ENCODE results near the gene PDK1. TPM values are rescaled to one million over a fixed set of nuclear protein-coding genes. Genes with fewer than 3 reads are reported as not detected.

Gene PDK1
- total RNA-seq, 1 experiment from 2014 or later = 11.7 TPM

DNA sequence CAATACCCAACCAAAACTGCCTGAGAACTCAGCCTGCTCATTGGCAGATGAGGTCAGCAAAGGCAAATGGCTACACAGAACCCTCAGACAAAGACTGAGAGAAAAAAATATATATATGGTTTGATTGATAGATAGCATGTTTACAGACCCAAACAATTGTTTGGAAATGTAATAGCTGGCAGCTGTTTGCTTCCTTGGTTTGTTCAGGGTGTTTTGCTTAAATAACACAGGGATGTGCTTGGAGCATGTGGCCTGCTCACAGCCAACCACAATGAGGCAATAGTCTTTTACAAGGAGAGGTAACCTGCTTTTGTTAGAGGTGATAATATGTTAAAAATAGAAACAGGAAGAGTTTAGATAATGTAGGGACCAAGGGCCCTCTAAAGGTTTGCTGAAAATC lies 84.5 kb downstream of the PDK1 start:
- DNase-seq (ENCODE audit: low read depth, low spot score) (no peak), ATAC-seq (no peak)
- BruUV-seq (replicated peaks) = no TSS peak
- H3K27ac ChIP-seq (ENCODE audit: low read length) = no peak overlapping the region
- no peaks in the 10 kb centered on the region for H3K27me3 ChIP-seq (ENCODE audit: control insufficient read depth, insufficient read depth, low read length)
- no peaks in the 10 kb centered on the region for H3K36me3 ChIP-seq (ENCODE audit: control insufficient read depth, insufficient read depth, low read length)
- POLR2A ChIA-PET = no interaction called here
- no peaks in the 10 kb centered on the region for H3K4me1 ChIP-seq (ENCODE audit: control insufficient read depth, insufficient read depth, low read length)
- intact Hi-C loops (cut with micrococcal nuclease; ENCODE audit: unreplicated experiment) (no loop called here), in situ Hi-C loops (cut with HindIII; ENCODE audit: low pct_unique_long_range_greater_than_20kb, low sequenced_read_pairs) (no loop called here)
- CTCF ChIA-PET = no interaction called here
- no peak overlapping the region for H3K4me3 ChIP-seq (ENCODE audit: low read depth in 2 of 2, low read length in 2 of 2)
- no peaks in the 10 kb centered on the region for H3K9me3 ChIP-seq (ENCODE audit: control insufficient read depth, insufficient read depth, low read depth, low read length)
- no peak for TF ChIP-seq TCF7L2 (IDR thresholded peaks at IDR 0.05; ENCODE audit: low read depth, low read length)
- TF ChIP-seq, protein P1, sequence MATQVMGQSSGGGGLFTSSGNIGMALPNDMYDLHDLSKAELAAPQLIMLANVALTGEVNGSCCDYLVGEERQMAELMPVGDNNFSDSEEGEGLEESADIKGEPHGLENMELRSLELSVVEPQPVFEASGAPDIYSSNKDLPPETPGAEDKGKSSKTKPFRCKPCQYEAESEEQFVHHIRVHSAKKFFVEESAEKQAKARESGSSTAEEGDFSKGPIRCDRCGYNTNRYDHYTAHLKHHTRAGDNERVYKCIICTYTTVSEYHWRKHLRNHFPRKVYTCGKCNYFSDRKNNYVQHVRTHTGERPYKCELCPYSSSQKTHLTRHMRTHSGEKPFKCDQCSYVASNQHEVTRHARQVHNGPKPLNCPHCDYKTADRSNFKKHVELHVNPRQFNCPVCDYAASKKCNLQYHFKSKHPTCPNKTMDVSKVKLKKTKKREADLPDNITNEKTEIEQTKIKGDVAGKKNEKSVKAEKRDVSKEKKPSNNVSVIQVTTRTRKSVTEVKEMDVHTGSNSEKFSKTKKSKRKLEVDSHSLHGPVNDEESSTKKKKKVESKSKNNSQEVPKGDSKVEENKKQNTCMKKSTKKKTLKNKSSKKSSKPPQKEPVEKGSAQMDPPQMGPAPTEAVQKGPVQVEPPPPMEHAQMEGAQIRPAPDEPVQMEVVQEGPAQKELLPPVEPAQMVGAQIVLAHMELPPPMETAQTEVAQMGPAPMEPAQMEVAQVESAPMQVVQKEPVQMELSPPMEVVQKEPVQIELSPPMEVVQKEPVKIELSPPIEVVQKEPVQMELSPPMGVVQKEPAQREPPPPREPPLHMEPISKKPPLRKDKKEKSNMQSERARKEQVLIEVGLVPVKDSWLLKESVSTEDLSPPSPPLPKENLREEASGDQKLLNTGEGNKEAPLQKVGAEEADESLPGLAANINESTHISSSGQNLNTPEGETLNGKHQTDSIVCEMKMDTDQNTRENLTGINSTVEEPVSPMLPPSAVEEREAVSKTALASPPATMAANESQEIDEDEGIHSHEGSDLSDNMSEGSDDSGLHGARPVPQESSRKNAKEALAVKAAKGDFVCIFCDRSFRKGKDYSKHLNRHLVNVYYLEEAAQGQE (IDR thresholded peaks at IDR 0.05; ENCODE audit: insufficient read depth in 1 of 2, low read depth in 2 of 2, low read length in 1 of 2) = no peak
- no peak for TF ChIP-seq POLR2AphosphoS5 (IDR thresholded peaks at IDR 0.05; ENCODE audit: low read depth, low read length)
- TF ChIP-seq, protein P2, sequence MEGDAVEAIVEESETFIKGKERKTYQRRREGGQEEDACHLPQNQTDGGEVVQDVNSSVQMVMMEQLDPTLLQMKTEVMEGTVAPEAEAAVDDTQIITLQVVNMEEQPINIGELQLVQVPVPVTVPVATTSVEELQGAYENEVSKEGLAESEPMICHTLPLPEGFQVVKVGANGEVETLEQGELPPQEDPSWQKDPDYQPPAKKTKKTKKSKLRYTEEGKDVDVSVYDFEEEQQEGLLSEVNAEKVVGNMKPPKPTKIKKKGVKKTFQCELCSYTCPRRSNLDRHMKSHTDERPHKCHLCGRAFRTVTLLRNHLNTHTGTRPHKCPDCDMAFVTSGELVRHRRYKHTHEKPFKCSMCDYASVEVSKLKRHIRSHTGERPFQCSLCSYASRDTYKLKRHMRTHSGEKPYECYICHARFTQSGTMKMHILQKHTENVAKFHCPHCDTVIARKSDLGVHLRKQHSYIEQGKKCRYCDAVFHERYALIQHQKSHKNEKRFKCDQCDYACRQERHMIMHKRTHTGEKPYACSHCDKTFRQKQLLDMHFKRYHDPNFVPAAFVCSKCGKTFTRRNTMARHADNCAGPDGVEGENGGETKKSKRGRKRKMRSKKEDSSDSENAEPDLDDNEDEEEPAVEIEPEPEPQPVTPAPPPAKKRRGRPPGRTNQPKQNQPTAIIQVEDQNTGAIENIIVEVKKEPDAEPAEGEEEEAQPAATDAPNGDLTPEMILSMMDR (IDR thresholded peaks at IDR 0.05) = no peak
- no peak for TF ChIP-seq SIN3A (IDR thresholded peaks at IDR 0.05; ENCODE audit: borderline replicate concordance, insufficient read depth, low read depth, low read length)

DNA sequence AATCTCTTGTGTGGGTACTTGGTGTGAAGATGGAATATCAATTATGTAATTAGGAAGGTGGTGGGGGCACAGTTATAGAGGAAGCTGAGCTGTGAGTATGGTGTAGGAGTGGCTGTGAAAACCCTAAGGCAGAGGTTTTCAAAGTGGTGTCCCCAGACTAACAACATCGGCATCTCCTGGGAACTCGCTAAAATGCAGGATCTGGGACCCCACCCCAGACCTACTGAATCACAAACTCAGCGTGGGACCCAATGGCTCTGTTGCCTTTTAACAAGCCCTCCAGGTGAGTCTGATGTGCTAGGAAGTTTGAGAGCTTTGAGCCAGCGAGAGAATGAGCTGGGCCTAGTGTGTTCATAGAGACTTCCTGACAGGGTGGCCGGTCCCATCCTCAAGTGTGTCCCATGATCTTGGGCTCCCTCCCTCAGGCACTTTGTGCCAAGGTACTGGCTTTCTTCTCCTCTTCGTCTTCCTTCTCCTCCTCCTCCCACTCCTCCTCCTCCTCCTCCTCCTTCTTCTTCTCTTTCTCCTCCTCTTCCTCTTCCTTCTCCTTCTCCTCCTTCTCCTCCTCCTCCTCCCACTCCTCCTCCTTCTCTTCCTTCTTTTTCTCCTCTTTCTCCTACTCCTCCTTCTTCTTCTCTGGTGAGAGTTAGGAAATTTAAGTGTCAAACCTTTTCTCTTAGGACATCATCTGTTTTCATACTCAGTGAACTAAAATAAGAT lies 86.6 kb downstream of the PDK1 start:
- ChIA-PET POLR2A (no interaction called here), CTCF (no interaction called here)
- no peak for DNase-seq (ENCODE audit: low read depth, low spot score)
- in situ Hi-C loops (cut with HindIII; ENCODE audit: low pct_unique_long_range_greater_than_20kb, low sequenced_read_pairs) = no loop called here
- H3K4me1 ChIP-seq (ENCODE audit: control insufficient read depth, insufficient read depth, low read length) = no peaks in the 10 kb centered on the region
- no peaks in the 10 kb centered on the region for H3K36me3 ChIP-seq (ENCODE audit: control insufficient read depth, insufficient read depth, low read length)
- H3K4me3 ChIP-seq (ENCODE audit: low read depth in 2 of 2, low read length in 2 of 2) = no peak overlapping the region
- no peaks in the 10 kb centered on the region for H3K27me3 ChIP-seq (ENCODE audit: control insufficient read depth, insufficient read depth, low read length)
- TF ChIP-seq, protein P2 (IDR thresholded peaks at IDR 0.05) = no peak
- TF ChIP-seq POLR2AphosphoS5 (IDR thresholded peaks at IDR 0.05; ENCODE audit: low read depth, low read length) (no peak), SIN3A (IDR thresholded peaks at IDR 0.05; ENCODE audit: borderline replicate concordance, insufficient read depth, low read depth, low read length) (no peak), TCF7L2 (IDR thresholded peaks at IDR 0.05; ENCODE audit: low read depth, low read length) (no peak)
- TF ChIP-seq, protein P1 (IDR thresholded peaks at IDR 0.05; ENCODE audit: insufficient read depth in 1 of 2, low read depth in 2 of 2, low read length in 1 of 2) = no peak
- H3K27ac ChIP-seq (ENCODE audit: low read length) = no peak overlapping the region
- intact Hi-C loops (cut with micrococcal nuclease; ENCODE audit: unreplicated experiment) = no loop called here
- no peak for ATAC-seq
- no peaks in the 10 kb centered on the region for H3K9me3 ChIP-seq (ENCODE audit: control insufficient read depth, insufficient read depth, low read depth, low read length)
- no TSS peak for BruUV-seq (replicated peaks)
